Neural progenitor cell (in vitro differentiated cells): ENCODE data around the gene FYN. TPM values are rescaled to one million over a fixed set of nuclear protein-coding genes. Genes with fewer than 3 reads are reported as not detected.

Experiments used
- DNase-seq: peaks from one replicate; pipeline ENCODE4 v3.0.0-alpha.2; 2016; ENCODE audit warnings: low spot score
- H2AFZ ChIP-seq: fragments of 200-600 bp; sonication (generic); replicated peaks from 2 replicates; pipeline ENCODE4 v1.6.1; 2016; ENCODE audit warnings: antibody characterized with exemption
- H3F3A ChIP-seq: fragments of 200-600 bp; sonication (generic); 2 replicates; pipeline ENCODE4 v1.6.1; 2016; ENCODE audit warnings: antibody characterized with exemption, low read depth
- H3K27ac ChIP-seq: fragments of 200-600 bp; sonication (generic); 2 replicates; pipeline ENCODE4 v1.5.1; 2016; ENCODE audit warnings: mild to moderate bottlenecking
- H3K27me3 ChIP-seq: fragments of 200-600 bp; sonication (generic); 2 replicates; pipeline ENCODE4 v1.6.1; 2016; ENCODE audit warnings: mild to moderate bottlenecking, moderate library complexity
- H3K36me3 ChIP-seq: fragments of 200-600 bp; sonication (generic); 2 replicates; pipeline ENCODE4 v1.5.1; 2016
- H3K4me1 ChIP-seq: fragments of 200-600 bp; sonication (generic); 2 replicates; pipeline ENCODE4 v1.6.1; 2016; ENCODE audit warnings: mixed run types
- H3K4me2 ChIP-seq: fragments of 200-600 bp; sonication (generic); 2 replicates; pipeline ENCODE4 v1.6.1; 2016
- H3K4me3 ChIP-seq: fragments of 200-600 bp; sonication (generic); 2 replicates; pipeline ENCODE4 v1.5.1; 2016
- H3K79me2 ChIP-seq: fragments of 200-600 bp; sonication (generic); 2 replicates; pipeline ENCODE4 v1.6.1; 2016; ENCODE audit warnings: low read depth
- H3K9ac ChIP-seq: fragments of 200-600 bp; sonication (generic); 2 replicates; pipeline ENCODE4 v1.6.1; 2016
- H3K9me3 ChIP-seq: fragments of 200-600 bp; sonication (generic); 2 replicates; pipeline ENCODE4 v1.5.1; 2016; ENCODE audit warnings: low read depth
- H4K20me1 ChIP-seq: fragments of 200-600 bp; sonication (generic); 2 replicates; pipeline ENCODE4 v1.6.1; 2016; ENCODE audit warnings: low read depth
- H3K27ac Mint-ChIP-seq: 3 replicates; pipeline ENCODE4 v1.8.0; 2021; ENCODE audit warnings: mixed read lengths
- H3K27me3 Mint-ChIP-seq: 2 replicates; pipeline ENCODE4 v1.8.0; 2022; ENCODE audit warnings: low read depth, mild to moderate bottlenecking, inconsistent platforms, moderate library complexity, mixed read lengths; ENCODE audit not compliant: insufficient read depth
- H3K36me3 Mint-ChIP-seq: 3 replicates; pipeline ENCODE4 v1.8.0; 2021; ENCODE audit warnings: mixed read lengths
- H3K4me1 Mint-ChIP-seq: 3 replicates; pipeline ENCODE4 v1.8.0; 2021; ENCODE audit warnings: mixed read lengths
- H3K4me3 Mint-ChIP-seq: 3 replicates; pipeline ENCODE4 v1.8.0; 2021; ENCODE audit warnings: mild to moderate bottlenecking, moderate library complexity, mixed read lengths
- H3K9me3 Mint-ChIP-seq: 3 replicates; pipeline ENCODE4 v1.8.0; 2020; ENCODE audit warnings: mixed read lengths
- CTCF ChIP-seq: fragments of 200-600 bp; sonication (generic); IDR thresholded peaks from 2 replicates; pipeline ENCODE4 v1.5.1; 2017; ENCODE audit warnings: antibody characterized with exemption, mild to moderate bottlenecking
- EZH2 ChIP-seq: fragments of 200-600 bp; sonication (generic); IDR thresholded peaks from 2 replicates; pipeline ENCODE4 v1.6.1; 2017; ENCODE audit warnings: antibody characterized with exemption, mild to moderate bottlenecking, moderate library complexity
- EZH2phosphoT487 ChIP-seq: fragments of 200-600 bp; sonication (generic); IDR thresholded peaks from 2 replicates; pipeline ENCODE4 v1.6.1; 2017; ENCODE audit warnings: antibody characterized with exemption
- total RNA-seq: library from RNA; depleted of rRNA; stranded (reverse); fragments of >200 nt; gene quantifications from 2 replicates; pipeline ENCODE4 v1.2.3, GENCODE V29; 2015; ENCODE audit warnings: low replicate concordance

The FYN gene
- total RNA-seq, 1 donor from 2014 or later: 167 TPM

GRCh38 chr6:111625461-111626391 is 247.5 kb downstream of the FYN start:
- Histone ChIP-seq H3K4me2 (peak overlapping the region; percentile 27), H3K27me3 (no peaks in the 10 kb centered on the region), H3K79me2 (no peaks in the 10 kb centered on the region), H3K9ac (no peak overlapping the region), H4K20me1 (no peaks in the 10 kb centered on the region), H3F3A (peaks cover 5% of the 10 kb centered on the region), H3K27ac (no peak overlapping the region), H3K4me1 (peaks cover 23% of the 10 kb centered on the region), H2AFZ (peak overlapping the region; percentile 21), H3K9me3 (no peaks in the 10 kb centered on the region), H3K36me3 (no peaks in the 10 kb centered on the region), H3K4me3 (no peak overlapping the region)
- peak overlapping the region; percentile 34 for H3K27ac Mint-ChIP-seq
- H3K4me3 Mint-ChIP-seq: no peak overlapping the region
- peaks cover 9% of the 10 kb centered on the region for H3K27me3 Mint-ChIP-seq
- H3K4me1 Mint-ChIP-seq: peaks cover 15% of the 10 kb centered on the region
- DNase-seq: no peak
- H3K36me3 Mint-ChIP-seq: no peaks in the 10 kb centered on the region
- TF ChIP-seq CTCF: no peak
- TF ChIP-seq EZH2phosphoT487: no peak
- TF ChIP-seq EZH2: no peak
- peaks cover 2% of the 10 kb centered on the region for H3K9me3 Mint-ChIP-seq

DNA sequence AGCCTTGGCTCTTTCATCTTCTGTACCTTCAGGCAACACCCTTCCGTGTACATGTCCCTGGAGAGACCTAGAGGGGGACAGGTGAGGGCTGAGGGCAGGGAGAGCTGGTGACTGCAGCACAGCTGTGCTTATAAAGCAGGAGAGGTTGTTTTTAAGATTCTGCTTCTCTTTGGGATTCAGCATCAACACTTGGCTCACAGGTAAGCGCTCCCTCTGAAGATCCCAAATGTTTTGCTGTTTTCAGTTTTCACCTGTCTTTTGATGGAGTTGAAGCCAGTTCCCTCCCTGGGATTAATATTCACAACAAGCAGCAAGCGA is 248.2 kb downstream of the FYN start:
- no peaks in the 10 kb centered on the region for H3K27me3 ChIP-seq
- no peak overlapping the region for H3K27ac Mint-ChIP-seq
- H3K9me3 Mint-ChIP-seq: peaks cover 2% of the 10 kb centered on the region
- no peaks in the 10 kb centered on the region for H3K36me3 ChIP-seq
- no peaks in the 10 kb centered on the region for H4K20me1 ChIP-seq
- no peaks in the 10 kb centered on the region for H3K36me3 Mint-ChIP-seq
- TF ChIP-seq EZH2: no peak
- TF ChIP-seq CTCF: no peak
- no peak for TF ChIP-seq EZH2phosphoT487
- no peak for DNase-seq
- H3K4me2 ChIP-seq: no peak overlapping the region
- peaks cover 5% of the 10 kb centered on the region for H3F3A ChIP-seq
- peaks cover 9% of the 10 kb centered on the region for H3K27me3 Mint-ChIP-seq
- H3K4me3 Mint-ChIP-seq: no peak overlapping the region
- no peak overlapping the region for H3K4me3 ChIP-seq
- H3K79me2 ChIP-seq: no peaks in the 10 kb centered on the region
- peaks cover 18% of the 10 kb centered on the region for H3K4me1 Mint-ChIP-seq
- H3K27ac ChIP-seq: no peak overlapping the region
- H2AFZ ChIP-seq: peak overlapping the region; percentile 21
- H3K9me3 ChIP-seq: no peaks in the 10 kb centered on the region
- H3K9ac ChIP-seq: no peak overlapping the region
- peaks cover 23% of the 10 kb centered on the region for H3K4me1 ChIP-seq

DNA sequence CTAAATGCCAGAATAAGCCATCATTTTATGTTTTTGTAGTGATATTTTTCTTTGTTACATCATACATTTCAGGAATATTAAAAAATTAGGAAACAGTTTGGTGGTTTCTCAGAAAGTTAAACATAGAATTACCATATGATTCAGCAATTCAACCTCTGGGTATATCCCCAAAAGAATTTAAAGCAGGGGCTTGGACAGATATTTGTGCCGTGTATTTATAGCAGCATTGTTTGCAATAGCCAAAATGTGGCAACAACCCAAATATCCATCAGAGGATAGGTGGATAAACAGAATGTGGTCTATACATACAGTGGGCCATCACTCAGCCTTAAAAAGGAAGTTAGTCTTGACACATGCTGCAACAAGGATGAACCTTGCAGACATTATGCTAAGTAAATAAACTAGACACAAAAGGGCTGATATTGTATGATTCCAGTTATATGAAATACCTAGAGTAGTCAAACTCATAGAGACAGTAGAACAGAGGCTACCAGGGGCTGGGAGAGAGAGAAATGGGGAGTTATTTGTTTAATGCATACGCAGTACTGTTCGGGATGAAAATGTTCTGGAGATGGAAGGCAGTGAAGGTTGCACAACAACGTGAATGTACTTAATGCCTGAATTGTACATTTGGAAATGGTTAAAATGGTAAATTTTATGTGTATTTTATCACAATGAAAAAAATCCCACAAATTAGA is 248.7 kb downstream of the FYN start:
- no peaks in the 10 kb centered on the region for H4K20me1 ChIP-seq
- no peak overlapping the region for H3K9ac ChIP-seq
- H2AFZ ChIP-seq: no peak overlapping the region
- H3K4me3 ChIP-seq: no peak overlapping the region
- H3K4me3 Mint-ChIP-seq: no peak overlapping the region
- peaks cover 5% of the 10 kb centered on the region for H3F3A ChIP-seq
- H3K36me3 Mint-ChIP-seq: no peaks in the 10 kb centered on the region
- no peak overlapping the region for H3K4me2 ChIP-seq
- H3K79me2 ChIP-seq: no peaks in the 10 kb centered on the region
- TF ChIP-seq CTCF: no peak
- no peak for TF ChIP-seq EZH2
- no peak for TF ChIP-seq EZH2phosphoT487
- no peak overlapping the region for H3K27ac Mint-ChIP-seq
- H3K36me3 ChIP-seq: no peaks in the 10 kb centered on the region
- no peaks in the 10 kb centered on the region for H3K9me3 ChIP-seq
- peaks cover 9% of the 10 kb centered on the region for H3K27me3 Mint-ChIP-seq
- peaks cover 18% of the 10 kb centered on the region for H3K4me1 Mint-ChIP-seq
- peaks cover 23% of the 10 kb centered on the region for H3K4me1 ChIP-seq
- H3K9me3 Mint-ChIP-seq: peaks cover 2% of the 10 kb centered on the region
- no peak overlapping the region for H3K27ac ChIP-seq
- DNase-seq: no peak
- no peaks in the 10 kb centered on the region for H3K27me3 ChIP-seq
